ENCODE results near the gene ITGB5.

- TF ChIP-seq CTCF (conservative IDR thresholded peaks at IDR 0.05; ENCODE audit: low read depth, low read length) (no peak), EZH2 (IDR thresholded peaks at IDR 0.05; ENCODE audit: low read length, unreplicated experiment) (no peak), EZH2phosphoT487 (IDR thresholded peaks at IDR 0.05; ENCODE audit: borderline replicate concordance, low read length) (no peak)
These were observed 114.9 kb downstream of the ITGB5 start for GRCh38 chr3:124772081-124772831.
